ENCODE results near the gene SYNCRIP.
"Not testable (repeated sequence)": the region's sequence is repeated elsewhere in the genome, so short reads cannot be mapped to it uniquely, and the experiment has no call there.

SYNCRIP gene

GRCh38 chr6:85642774-85643536, at the start of gene SYNCRIP:
TSS of gene SYNCRIP (minus strand) at chr6:85642886. CDS start at chr6:85641439, 1,447 bp downstream.
- peak; percentile 84 for DNase-seq (ENCODE audit: low spot score)

GRCh38 chr6:85691478-85691877, 48.8 kb upstream of the SYNCRIP start:
- no peak for DNase-seq (ENCODE audit: low spot score)

GRCh38 chr6:85690071-85690470, 47.4 kb upstream of the SYNCRIP start:
- DNase-seq (ENCODE audit: low spot score) = no peak

DNA sequence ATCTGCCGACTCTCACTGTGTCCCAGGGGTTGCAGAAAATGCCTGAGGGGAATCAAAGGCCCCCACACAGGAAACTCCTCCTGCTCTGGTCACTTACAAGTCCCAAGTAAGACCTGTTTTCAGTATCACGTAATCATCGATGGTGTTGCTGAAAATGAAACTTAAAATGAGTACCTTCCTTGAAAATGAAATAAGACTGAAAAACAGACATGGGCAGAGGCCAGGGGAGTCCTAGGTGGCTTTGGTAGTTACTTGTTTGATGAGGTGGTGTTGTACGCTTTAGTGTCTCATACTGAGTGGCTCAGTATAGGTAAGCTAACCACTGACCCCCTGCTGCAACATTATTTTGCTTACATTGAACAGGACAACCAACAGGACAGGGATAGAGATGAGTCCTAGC, 43.0 kb upstream of the SYNCRIP start:
- DNase-seq (ENCODE audit: low spot score) = no peak

- DNase-seq (ENCODE audit: low spot score) = no peak
Observed at GRCh38 chr6:85684809-85685171, 42.1 kb upstream of the SYNCRIP start.

GRCh38 chr6:85684133-85684808, 41.6 kb upstream of the SYNCRIP start:
- no peak for DNase-seq (ENCODE audit: low spot score)

GRCh38 chr6:85681899-85682298, 39.2 kb upstream of the SYNCRIP start:
- not testable (repeated sequence) for DNase-seq (ENCODE audit: low spot score)

DNA sequence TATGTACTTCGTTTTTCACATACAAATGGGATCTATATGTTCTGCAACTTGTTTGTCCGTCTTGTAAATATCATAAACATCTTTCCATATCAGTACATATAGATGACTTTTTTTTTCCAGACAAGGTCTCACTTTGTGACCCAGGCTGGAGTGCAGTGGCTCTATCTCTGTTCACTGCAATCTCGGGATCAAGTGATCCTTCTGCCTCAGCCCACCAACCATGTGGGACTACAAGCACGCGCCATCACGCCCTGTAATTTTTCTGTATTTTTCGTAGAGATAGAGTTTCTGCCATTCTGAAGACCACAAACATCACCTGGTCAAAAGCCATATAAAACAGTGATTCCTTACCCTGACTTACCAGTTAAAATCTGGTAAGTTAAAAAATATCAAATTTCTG, 37.7 kb upstream of the SYNCRIP start:
- DNase-seq (ENCODE audit: low spot score) = no peak

DNA sequence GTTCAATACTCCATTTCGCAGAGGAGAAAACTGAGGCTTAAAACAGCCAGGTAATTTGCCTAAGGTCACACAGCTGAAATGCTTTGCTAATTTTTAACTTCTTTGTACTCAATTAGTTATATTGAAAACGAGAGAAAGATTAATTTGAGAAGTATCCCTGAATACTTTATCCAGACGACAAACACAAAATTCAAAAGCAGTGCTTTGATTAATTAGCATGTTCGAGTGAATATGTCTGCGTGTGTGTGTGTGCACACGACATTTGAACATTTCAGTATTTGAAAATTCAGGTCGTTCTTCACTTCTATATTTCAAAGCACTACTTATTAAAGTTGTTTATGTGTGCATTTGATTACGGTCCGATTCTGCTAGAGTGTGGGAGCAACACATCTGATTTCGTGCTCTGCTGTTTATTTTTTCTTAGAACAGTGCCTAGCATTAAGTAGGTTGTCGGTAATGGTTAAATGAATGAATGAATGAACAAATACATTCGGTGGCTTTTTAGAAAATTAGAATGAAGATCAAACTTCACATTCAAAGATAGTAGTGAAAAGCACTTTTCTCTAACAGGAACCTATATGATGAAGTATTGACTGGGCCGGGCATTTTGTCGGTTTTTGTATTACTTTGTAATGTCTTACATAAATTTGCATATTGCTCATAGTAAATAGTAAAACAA, 36.9 kb upstream of the SYNCRIP start:
- DNase-seq (ENCODE audit: low spot score) = no peak

DNA sequence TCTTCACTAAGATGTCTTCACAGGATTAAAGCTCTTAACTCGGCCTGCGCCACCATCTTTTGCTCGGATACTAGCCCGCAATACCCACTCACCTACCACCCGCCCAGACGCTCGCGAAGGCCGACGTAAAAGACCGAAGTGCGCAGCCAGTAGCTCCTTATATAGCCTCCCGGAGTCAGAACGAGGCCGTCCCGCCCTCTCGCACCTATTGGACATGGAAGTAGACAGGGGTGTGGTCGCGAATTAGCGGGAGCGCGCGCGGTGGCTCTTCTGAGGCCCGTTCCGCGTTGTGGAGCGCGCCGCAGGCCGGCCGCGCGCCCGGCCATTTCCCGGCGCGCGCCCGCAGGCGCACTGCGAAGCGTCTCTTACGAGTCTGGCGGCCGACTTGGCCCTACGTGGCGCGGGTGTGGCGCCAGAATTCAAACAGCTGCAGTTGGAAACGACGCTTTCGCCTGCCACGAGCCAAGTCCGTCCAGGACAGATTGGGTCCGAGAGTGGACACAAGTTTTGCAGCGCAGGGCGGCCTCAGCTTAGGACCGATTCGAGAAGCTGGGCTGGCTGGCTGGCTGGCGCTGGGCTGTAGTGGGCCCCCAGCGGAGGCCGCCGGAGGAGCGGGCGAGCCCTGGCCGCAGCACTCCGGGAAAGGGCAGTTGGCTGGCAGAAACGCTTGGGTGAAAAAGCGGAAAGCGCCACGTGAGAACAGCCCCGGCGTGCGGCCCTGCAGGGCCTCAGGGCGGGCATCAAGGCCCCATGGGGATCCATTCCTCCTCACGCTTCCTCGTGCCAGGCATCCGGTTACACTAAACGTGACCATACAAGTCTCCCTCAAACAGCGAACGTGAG, 36.1 kb upstream of the SYNCRIP start:
- peak; percentile 99 for DNase-seq (ENCODE audit: low spot score)

DNA sequence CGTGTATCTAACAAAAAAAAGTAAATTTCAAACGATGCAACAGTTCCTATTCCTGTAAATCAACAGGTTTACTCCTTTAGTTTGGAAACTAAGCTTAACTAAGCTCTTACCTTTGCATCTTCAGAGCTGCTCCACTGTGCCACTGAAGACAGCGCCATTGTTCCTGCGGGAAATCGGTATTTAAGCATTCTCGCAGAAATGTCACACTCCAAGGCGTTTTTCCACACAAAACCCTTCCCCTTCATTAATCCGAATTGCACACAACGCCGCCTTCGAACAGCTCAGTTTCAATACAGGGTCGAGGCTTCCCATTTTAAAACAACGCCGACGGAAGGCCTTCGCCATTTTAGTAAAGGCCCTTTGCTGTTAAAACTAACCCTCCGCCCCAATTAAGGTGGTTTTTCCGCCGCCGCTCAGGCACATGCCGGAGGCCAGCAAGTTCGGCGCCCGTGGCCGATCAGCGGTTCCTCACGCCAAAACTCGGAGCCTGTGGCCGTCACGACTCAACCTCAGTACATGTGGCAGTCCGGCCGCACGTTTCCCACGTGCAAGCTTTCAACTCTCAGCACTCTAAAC, 35.4 kb upstream of the SYNCRIP start:
- no peak for DNase-seq (ENCODE audit: low spot score)

DNA sequence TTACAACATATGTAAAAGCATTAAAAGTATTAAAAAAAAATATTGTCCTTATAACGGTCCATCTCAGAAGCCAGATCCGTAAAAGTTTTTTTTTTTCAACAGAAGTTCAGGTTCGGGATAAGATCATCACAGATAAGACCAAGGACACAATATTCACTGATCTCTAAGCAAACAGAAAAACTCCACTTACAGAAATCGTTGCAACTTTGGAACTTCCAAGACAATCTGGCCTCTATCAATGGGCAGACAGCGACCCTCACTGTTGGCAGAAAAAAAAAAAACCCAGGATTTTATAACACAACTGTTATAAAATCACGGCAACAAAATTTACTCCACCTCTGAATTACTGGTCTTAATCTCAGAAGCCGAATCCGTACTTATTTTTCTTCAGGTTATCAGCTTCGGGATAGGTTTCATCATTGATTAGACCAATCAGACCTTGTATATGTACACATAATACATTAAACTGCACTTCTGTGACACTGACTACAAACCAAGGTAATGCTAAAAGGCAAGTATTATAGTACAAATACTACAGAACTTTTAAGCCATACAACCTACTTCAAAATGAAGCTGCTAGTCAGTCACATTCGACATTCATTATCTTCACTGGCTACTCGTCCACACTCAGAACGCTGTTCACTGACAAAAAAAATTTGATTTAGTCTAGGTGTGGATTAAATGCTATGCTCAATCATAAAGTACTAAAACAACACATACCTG, 34.7 kb upstream of the SYNCRIP start:
- peak; percentile 11 for DNase-seq (ENCODE audit: low spot score)

- DNase-seq (ENCODE audit: low spot score) = no peak
Observed at GRCh38 chr6:85676086-85676729, 33.5 kb upstream of the SYNCRIP start.

- no peak for DNase-seq (ENCODE audit: low spot score)
Observed at GRCh38 chr6:85675030-85675819, 32.5 kb upstream of the SYNCRIP start.

GRCh38 chr6:85674604-85675003, 31.9 kb upstream of the SYNCRIP start:
- no peak for DNase-seq (ENCODE audit: low spot score)

DNA sequence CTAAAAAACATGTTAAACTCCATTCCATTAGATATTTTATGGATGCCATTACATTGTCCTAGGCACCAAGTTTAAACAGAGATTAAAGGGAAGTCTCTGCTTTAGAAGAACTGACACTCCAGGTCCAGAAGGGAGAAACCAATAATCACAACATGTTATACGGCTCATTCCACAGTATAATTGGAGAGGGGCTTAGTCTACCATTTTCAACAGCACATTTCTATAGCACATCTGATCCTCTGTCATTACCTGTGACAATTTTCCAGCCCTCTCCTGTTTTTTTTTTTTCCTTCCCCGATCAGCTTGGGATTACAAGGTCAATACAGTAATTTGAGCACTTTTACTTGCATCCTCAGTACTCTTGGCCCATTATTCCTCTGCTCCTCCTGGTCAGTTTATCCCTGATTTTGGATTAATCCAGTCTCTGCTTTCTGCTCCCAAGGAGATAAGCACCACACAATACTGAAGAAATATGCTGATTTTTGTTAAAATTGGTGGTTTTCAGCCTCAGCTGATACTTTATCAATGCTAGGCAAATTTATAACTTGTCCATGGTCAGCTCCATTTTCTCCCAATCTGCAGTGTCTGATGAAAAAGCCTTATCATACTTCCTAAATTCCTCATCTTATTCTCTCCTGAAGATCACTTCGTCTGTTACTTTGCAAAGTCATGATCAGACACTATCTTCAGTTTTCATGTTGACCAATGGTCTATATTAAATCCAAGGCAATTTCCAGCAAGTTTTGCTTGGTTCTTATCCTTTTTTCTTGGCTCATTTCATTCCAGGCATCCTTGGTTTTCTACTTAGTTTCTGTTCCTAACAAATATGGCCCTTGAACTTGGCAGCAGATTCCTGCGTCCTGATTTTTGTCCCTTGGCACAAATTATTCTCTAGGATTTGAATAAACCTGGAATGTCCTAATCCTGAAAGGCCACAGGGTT, 30.8 kb upstream of the SYNCRIP start:
- DNase-seq (ENCODE audit: low spot score) = no peak

GRCh38 chr6:85672623-85673022, 29.9 kb upstream of the SYNCRIP start:
- DNase-seq (ENCODE audit: low spot score) = no peak

GRCh38 chr6:85672050-85672449, 29.4 kb upstream of the SYNCRIP start:
- no peak for DNase-seq (ENCODE audit: low spot score)

DNA sequence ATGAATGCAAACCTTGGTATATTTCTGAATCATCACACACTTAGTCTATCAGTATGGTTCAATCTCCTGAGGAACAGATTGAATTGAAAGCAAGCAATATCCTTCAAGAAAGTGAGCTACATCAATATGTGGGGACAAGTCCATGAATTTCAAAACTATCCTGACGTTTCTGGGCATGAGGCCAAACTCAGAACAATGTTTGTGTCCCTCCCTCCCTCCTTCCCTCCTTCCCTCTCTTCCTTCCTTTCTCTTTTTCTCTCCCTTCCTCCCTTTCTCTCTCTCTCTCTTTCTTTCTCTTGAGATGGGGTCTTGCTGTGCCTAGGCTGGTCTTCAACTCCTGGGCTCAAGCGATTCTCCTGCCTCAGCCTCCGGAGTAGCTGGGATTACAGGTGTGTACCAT, 27.9 kb upstream of the SYNCRIP start:
- DNase-seq (ENCODE audit: low spot score) = no peak
